ENCODE results near the gene LRRTM2.

LRRTM2 gene

DNA sequence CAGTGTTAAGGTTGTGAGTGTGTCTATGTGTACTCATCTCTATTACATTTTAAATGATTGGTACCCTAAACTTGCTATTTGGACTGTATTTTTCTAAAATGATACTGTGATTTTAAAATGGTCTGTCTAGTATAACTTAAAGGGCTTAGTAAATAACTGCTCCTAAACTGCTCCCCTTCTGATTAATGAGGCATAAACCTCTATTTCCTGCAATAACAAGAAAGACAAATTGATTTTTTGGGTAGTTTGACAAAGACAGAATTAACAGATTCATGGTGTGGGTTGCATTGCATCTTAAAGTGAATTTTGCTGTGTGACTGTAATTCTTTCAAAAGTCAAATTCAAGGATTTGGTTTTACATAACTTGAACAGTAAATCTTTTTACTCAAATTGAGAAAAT lies 8.1 kb upstream of the LRRTM2 start:
- DNase-seq (ENCODE audit: low spot score): no peak

DNA sequence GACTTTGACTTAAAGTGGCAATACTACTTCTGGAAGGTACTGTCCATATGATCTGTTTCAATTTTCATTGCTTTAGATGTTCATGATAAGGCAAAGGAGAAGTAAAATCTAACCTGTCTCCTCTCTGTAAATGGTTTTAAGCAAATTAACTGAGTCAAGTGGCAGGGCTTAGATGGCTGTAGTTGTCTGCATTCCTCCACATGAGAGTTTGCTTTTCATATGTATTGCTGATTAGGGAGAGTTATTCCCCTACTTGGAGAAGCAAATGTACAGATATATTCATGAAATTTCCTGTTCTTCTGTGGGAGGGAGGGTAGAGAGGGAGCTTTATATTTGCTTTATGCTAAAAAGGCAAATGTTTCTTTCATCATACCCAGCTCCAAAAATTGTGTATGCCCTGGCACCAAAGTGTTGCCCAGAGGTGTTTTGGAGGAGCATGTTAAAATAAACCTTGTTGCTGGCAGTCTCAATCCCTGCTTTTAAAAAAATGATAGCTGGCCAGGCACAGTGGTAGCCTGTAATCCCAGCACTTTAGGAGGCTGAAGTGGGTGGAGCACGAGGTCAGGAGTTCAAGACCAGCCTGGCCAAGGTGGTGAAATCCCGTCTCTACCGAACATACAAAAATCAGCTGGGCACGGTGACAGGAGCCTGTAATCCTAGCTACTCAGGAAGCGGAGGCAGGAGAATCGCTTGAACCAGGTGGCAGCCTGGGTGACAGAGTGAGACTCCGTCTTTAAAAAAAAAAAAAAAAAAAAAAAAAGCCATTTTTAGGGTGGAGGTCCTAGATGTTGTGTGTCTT lies 3.5 kb upstream of the LRRTM2 start:
- no peak for DNase-seq (ENCODE audit: low spot score)

DNA sequence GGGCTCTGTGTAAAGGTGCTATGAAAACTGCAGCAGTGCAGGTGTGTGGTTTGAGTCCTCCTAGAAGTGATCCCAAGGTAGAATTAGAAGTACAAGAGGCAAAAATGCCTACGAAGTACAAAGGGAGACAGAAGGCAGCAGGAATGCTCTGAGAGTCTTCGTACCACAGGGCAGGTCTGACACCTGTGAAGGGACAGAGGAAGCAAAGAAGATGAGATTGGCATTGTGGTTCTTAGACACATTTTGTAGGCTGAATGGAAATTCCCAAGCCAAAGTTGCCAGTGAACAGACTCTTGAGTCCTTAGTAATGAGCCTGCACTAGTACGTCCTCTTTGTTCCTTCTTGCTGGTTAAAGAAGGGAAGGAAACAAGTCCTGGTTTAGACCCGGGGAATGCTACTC lies 1.7 kb upstream of the LRRTM2 start:
- DNase-seq (ENCODE audit: low spot score): no peak

DNA sequence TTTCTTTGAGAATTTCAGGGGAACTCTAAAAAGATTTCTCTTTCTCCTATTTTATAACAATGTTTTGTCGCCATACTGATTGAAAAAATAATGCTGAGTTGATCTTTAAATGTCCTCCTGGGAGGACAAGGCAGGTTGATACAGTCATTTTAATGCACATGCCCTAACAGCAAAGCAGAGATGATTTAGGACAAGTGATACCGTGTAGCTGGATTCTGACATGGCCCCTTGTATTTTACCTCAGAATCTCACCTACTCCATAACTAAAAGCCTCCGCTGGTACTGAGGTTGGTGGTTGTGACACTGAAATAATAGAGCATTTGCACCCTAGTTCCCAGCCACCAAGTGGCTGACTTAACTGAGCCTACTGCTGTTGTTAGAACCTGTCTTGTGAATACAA lies 811 bp upstream of the LRRTM2 start:
- no peak for DNase-seq (ENCODE audit: low spot score)

DNA sequence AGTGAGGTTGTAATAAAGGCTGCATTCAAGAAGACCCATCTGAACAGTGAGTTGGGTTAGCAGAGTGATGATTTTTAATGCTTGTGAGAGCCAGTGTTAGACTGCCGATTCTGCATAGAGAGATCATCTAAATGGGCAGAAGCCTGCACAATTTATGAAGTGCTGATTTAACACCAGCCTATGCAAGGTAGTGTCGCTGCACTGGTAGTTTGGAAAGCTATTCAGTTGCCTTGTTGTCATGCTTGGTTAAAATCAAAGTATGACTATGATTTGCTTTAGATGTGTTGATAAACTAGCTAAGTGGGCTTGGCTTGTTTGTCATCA lies 379 bp upstream of the LRRTM2 start:
- DNase-seq (ENCODE audit: low spot score): no peak

DNA sequence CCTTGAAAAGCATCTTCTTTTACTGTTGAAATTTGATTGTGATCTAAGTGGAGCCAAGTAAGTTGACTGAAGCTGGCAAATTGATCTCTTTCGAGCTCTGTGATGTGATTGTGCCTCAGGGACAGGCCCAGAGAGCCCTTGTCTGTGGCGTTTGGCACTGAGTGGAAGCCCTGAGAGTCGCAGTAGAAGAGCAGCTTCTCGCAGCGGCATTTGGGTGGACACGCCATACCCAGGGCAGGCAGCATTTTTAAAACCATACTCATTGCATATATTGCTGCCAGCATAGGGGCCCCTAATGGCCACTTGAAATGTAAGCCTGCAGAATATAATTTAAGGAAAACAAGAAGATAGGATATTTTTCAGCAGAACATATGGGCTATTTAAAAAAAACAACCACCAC lies 894 bp downstream of the LRRTM2 start:
- DNase-seq (ENCODE audit: low spot score): no peak

DNA sequence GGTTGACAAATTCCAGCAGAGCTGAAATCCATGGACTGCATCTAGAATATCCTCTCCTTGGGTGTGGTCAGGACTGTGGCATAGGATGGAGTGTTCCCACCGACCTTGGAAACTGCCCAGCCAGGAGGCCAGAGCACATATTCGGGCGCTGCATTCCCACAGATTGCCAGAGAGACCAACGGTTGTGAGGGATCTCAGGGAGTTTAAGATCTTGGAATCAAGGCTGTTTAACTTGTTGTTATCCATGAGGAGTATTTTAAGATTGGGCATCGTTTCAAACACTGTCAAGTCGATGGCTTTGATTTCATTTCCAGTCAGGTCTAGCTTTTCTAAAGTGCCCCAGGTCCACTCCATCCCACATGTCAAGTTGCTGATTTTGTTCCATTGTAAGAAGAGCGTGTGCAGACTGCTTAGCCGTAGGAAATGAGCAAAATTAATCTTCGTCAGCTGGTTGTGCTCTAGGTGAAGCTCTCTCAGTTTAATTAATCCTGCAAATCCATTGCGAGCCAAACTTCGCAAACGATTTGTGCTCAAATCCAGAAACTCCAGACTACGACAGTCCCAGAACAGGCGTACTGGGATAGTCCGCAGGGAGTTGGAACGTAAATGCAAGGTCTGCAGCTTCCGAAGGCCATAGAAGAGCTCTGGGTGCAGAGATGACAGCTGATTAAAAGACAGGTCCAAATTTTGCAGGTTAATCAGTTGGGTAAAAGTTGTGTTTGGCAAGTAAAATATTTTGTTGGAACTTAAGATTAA lies 1.5 kb downstream of the LRRTM2 start:
- no peak for DNase-seq (ENCODE audit: low spot score)

DNA sequence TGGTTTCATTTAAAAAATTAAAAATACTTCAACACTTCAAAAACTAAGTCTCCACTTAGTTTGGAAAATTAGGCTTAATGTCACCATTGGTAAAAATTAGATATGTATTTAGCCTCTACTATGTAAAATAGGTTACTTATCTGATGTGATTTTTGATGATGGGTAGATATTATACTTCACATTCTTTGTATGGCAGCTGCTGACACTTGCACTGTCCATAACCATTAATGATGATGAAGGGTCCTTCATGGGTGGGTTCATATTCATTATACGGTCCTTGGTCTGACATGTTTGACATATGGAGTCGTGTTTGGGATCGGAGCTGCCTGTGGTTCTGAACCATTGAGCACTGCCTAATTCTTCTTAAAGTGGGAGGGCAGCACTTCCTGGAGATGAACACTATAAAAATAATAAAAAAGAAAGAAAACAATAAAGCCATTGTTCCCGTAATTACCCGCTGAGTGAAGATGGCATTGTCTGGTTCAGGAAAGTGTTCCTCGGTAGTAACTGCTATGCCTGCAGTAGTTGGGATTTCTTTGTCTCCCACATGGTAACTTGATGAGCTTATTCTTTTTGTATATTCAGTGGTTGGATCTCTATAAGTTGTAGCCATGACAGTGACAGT lies 2.2 kb downstream of the LRRTM2 start:
- no peak for DNase-seq (ENCODE audit: low spot score)

DNA sequence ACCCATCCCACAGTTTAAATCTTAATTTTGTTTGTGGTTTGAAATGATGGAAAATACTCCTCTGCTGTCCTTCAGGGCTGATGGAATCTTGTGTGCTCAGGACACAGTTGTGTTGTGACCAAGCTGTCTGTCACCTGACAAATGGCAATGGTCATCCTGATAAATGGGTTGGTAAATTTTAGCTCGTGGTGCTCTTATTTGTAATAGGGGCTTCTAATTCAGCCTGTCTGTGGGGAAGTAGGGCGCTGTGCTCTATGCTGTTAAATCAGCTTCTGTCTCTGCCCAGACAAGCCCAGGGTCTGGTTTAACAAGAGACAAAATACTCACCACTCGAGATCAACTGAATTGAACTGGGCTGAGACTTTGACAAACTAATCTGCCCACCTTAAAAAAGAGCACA lies 4.5 kb downstream of the LRRTM2 start:
- no peak for DNase-seq (ENCODE audit: low spot score)

DNA sequence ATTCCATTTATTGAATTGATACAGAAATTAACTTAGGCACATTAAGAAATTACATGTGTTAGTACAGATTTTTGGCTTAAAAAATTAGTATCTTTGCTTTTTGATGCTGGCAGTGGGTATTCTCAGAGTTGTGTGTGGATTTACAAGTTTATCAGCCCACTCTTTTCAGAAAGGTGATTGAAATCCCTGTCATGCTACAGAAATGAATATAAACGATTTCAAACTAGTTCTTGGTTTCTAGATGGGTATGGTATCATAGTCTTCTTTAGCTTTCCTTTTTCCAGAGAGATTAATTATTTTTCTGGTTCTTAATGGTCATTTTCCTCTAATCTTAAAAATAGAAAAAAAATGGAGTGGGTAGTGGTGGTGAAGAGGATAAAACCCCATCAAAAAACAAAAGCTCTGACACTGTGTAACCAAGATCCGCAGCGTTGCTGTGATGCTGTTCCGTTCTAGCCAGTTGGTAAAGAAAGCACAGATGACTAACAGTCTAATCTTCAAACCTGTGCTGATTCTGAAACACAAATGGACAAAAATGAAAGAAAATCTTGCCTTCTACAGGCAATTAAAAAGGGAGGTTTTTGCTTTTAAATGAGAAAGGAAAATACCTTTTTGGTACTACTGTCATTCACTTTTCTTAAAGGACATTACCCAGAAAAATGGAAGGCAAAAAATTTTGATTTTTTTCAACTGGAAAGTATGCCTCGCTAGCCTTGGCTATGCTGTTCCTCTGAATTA lies 5.2 kb downstream of the LRRTM2 start:
- no peak for DNase-seq (ENCODE audit: low spot score)

DNA sequence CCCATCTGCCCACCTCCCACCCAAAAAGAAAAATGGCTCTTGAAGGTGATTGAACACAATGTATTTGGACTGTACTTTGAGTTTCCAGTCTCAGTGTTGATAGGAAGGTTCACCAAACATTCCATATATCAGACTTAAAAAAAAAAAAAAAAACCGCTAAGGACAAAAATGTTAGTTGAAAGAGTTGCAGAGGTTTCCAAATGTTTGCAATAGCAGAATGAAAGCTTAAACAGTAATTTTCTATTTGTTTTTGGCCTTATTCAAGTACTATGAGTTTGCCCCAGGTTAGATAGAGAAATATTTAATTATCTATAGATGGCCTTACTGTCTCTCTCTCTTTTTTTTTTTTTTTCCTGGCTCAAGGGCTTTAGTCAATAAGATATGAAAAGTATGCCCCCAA lies 6.1 kb downstream of the LRRTM2 start:
- DNase-seq (ENCODE audit: low spot score): no peak

DNA sequence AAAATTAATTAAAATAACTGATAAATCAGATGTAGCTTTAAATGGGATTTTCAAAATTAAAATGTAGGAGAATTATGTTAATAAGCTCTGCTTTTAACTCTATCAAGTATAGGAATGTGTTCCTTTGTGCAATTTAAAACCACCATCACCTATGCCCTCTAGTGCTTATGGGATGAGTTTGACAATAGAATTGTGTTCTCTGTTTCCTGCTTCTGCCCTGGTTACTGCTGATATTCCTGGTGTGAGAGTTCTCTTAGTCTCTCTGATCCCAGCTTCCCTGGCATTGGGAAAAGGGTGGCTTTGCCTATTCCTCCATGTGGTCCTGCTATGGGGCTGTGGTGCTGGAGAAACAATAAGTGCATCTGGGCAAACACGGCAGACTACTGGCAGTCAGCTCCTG lies 8.1 kb downstream of the LRRTM2 start:
- no peak for DNase-seq (ENCODE audit: low spot score)

DNA sequence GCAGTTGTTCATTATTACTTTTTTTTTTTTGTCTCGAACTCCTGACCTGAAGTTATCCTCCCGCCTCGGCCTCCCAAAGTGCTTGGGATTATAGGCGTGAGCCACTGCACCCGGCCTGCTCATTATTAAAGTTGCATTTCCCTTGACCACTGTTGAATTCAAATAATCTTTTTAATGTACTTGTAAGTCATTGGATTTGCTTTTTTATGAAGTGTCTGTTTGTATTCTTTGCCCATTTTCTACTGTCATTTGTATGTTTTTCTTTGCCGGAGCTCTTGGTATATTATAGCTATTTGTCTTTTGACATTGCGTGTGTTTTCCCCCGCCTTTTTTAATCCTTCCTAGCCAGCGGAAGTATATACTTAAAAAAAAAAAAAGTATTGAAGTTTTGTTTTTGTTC lies 22.0 kb downstream of the LRRTM2 start:
- no peak for DNase-seq (ENCODE audit: low spot score)

DNA sequence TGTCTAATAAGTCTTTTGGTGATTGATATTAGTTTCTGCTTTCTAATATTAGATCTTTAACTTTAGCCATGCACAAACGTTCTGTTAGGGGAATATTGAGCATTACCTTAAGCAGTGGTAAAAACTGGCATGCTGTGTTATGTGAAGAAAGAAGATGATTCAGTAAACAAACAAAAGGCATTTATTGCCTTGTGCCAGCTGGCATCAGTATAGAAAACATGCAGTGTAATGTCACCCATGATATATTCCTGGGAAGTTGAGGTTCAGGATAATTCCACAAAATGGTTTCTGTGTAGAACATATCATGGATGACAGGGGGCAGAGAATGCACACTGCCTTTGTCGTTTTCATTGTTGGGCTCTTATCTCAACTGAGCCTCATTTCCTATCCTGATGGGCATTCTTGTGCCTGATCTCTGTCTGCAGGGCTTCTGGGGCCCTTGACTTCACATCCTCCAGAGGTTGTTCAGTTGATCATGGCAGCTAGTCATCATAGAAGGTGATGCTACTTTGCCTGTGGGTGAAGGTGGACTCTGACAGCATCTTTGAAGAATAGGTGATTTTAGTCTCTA lies 24.2 kb downstream of the LRRTM2 start:
- no peak for DNase-seq (ENCODE audit: low spot score)

DNA sequence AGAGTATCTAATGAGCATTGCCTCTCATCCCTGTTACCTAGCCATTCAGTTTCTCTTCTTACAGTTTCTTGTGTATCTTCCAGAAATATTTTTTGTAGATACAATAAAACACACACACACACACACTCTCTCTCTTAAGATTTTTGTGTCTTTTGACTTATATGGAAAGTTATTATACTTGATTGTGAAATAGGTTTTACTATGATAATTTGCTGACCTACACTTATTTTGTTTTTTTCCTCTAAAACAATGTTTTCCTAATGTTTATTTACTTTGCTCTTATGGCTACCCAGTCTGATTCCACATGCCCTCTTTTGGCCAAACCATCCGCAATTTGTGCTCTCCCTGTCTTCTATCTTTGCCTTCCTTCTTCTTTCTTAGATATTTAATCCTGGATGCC lies 25.3 kb downstream of the LRRTM2 start:
- DNase-seq (ENCODE audit: low spot score): no peak

DNA sequence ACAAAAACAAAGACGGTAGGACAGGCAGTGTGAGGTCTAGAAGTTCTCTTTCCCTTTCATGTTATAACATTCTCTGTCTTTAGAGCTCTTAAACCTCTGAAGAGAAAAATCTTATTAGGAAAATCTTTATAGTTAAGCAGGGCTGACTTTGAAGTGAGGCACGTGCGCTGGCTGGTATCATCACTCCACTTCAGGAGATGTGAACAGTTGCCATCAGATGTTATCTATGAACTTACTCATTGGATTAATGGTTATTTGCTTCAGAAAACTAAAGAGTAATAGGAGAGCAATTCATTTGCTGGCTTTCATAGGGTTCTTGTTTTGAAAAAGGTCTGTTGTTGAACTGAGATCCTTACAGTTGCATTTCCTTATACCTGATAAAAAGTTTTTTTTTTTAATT lies 25.7 kb downstream of the LRRTM2 start:
- no peak for DNase-seq (ENCODE audit: low spot score)

DNA sequence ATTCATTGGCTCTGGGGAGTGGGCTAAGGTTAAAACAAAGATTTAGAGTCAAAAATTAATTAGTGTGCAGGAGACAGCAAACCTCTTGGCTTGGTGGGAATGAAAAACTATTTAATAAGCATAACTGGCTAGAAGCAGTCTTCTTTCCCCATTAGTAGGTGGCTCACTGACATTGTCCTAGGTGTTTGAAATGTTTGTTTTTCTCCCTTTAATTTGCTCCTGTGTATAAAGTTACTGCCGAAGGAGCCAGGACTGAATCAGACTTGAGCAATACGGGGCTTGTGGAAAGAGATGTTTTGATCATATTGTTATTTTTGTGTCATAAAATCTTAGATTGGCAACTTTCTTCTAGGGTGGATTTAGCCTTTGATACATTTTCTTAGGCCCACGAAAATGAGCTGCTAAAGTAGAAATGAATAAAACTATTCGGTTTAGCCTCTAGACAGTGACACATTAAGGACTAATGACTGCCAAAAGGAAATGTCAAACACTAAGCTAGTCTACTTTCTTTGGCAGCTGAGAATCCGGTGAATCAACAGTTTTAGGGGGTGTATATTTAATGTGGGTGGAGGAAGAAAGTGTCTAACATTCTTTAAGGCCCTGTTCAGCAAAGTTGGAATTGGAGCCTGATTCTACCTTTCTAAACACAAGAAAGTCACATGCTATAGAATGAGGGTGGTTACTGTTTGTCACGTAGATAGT lies 30.2 kb downstream of the LRRTM2 start:
- DNase-seq (ENCODE audit: low spot score): no peak

DNA sequence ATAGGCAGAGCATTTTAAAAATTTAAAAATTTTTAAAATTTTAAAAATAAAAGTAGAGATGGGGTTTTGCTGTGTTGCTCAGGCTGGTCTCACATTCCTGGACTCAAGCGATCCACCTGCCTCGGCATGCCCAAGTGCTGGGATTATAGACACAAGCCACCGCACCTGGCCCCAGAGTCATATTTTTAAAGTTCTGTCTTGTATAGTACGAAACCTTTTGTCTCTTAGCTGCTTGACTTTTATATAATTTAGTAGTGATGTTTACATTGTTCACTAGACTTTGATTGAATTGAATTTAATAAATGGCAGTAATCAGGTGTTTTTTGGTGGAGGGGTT lies 31.0 kb downstream of the LRRTM2 start:
- no peak for DNase-seq (ENCODE audit: low spot score)

DNA sequence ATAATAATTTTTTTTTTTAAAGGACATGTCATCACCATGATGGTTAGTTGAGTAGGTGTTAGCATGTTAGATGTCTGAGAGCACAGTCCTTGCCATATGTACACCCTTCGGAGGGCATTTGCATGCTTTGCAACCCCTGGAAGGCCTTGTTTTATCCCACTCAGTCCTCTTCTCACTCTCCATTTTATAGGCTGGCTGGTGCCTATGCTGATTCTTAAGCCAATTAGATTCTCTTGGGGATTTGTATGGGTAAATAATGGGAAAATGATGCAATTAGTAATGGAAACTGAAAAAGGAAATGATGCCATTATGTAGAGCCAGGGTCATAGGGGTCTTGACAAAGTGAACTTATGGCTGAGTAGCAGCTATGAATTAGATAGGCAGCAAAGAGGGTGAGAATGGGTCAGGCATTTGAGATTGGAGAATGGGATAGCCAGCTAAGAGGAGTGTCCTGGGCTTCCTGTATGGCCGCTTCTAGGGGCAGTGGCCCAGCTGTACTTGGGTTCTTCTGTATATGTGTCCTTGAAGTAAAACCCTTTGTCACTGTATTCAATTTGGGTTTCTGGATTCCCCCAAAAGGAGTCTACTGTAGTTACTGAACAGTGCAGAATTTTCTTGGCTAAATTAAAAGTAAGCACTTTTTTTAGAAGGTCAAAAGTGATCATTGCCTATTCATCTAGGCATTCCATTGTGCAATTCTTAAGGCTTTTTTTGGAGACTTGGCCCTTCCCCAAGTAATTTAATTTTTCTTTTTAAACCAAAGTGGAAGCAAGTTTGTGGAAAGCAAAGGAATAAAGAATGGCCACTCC lies 31.6 kb downstream of the LRRTM2 start:
- DNase-seq (ENCODE audit: low spot score): no peak

DNA sequence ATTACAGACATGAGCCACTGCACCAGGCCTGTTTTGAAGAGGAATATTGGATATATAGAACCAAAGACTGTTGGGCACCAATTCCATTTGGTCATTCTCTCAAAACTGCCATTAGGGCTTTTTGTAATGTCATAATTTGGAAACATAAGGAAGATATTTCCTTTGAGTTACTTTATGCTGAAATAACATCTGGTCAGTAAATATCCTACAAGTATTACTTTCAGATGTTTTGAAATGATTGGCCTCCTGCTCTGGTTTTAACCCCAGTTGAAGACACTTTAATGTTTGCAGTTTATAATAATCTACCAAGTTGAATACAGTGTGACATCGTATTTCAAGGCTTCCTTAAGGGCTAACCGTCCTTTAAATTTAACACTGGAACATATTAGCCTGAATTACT lies 33.6 kb downstream of the LRRTM2 start:
- DNase-seq (ENCODE audit: low spot score): no peak

DNA sequence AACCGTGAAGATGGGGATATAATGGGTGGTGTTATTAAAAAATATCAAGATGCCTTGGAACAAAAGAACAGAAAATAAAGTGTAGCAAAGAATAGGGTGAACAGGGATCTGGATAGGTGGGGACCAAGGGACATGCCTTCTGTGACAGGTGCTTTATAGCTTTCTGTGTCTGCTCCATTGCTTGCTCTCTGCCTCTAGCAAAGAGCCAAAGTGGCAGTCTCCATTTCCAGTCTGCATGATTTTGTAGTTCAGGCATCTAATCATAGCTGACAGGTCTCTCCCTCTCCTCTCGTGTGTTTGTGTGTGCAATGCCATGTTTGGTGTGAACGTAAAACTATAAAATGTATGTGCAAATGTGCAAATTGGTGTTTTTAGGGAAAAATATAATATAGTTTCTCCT lies 35.0 kb downstream of the LRRTM2 start:
- DNase-seq (ENCODE audit: low spot score): no peak
